ENCODE data around the gene IAH1.

DNA sequence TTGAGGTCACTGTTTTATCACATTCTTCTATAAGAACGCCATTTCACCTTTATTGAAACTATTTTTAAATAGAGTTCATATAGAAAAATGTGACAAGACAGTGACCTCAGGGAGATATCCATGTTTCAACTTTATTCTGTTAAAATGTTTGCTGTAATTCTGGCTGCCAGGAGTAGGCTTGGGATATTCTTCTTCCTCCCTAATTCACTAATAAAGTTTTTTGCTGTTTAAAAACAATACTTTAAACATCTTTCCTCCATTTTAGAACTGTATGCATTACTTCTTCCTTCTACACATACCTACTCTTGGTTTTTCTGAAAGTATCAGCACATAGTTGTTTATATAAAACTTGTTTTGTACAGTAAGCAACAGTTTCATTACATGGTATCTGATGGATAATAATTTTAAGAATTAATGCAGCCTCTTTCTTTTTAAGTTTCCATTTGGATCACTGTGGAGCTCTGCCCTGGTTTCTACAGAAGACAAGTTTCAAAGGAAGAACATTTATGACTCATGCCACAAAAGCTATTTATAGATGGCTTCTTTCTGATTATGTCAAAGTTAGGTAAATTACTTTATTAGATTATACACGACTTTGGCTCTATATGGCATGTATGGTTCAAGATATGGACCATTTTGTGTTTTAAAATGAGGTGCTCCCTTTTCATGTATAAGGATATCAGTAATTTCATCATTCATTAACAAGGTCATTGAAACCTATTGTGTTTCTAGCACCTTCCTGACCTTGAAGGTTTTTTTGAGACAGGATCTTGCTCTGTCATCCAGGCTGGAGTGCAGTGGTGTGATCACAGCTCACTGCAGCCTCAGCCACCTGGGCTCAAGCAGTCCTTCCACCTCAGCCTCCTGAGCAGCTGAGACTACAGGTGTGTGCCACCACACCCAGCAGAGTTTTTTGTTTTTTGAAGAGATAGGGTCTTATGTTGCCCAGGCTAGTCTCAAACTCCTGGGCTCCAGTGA is 43.7 kb upstream of the IAH1 start:
- TF ChIP-seq, protein P1, sequence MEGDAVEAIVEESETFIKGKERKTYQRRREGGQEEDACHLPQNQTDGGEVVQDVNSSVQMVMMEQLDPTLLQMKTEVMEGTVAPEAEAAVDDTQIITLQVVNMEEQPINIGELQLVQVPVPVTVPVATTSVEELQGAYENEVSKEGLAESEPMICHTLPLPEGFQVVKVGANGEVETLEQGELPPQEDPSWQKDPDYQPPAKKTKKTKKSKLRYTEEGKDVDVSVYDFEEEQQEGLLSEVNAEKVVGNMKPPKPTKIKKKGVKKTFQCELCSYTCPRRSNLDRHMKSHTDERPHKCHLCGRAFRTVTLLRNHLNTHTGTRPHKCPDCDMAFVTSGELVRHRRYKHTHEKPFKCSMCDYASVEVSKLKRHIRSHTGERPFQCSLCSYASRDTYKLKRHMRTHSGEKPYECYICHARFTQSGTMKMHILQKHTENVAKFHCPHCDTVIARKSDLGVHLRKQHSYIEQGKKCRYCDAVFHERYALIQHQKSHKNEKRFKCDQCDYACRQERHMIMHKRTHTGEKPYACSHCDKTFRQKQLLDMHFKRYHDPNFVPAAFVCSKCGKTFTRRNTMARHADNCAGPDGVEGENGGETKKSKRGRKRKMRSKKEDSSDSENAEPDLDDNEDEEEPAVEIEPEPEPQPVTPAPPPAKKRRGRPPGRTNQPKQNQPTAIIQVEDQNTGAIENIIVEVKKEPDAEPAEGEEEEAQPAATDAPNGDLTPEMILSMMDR (IDR thresholded peaks at IDR 0.05), result no peak
- TF ChIP-seq EZH2 (IDR thresholded peaks at IDR 0.05) (no peak), EZH2phosphoT487 (IDR thresholded peaks at IDR 0.05) (no peak)

Measured in neural progenitor cell (in vitro differentiated cells).